Adipocyte (in vitro differentiated cells): ENCODE results near the gene TEAD1.

Experiments
- DNase-seq: peaks from one replicate; pipeline ENCODE4 v3.0.0-alpha.2; 2015; ENCODE audit warnings: low read depth
- H3K27me3 ChIP-seq: replicated peaks from 2 replicates; pipeline ENCODE4 v1.7.0; 2013; ENCODE audit warnings: mild to moderate bottlenecking, low read length, moderate library complexity; ENCODE audit not compliant: control insufficient read depth, insufficient read depth
- H3K36me3 ChIP-seq: 2 replicates; pipeline ENCODE4 v1.7.0; 2013; ENCODE audit warnings: low read length, mild to moderate bottlenecking, moderate library complexity; ENCODE audit not compliant: control insufficient read depth, insufficient read depth, severe bottlenecking
- H3K4me1 ChIP-seq: 2 replicates; pipeline ENCODE4 v1.7.0; 2013; ENCODE audit warnings: mild to moderate bottlenecking, low read length, moderate library complexity; ENCODE audit not compliant: control insufficient read depth, insufficient read depth
- H3K4me3 ChIP-seq: 2 replicates; pipeline ENCODE4 v1.7.0; 2013; ENCODE audit warnings: mild to moderate bottlenecking, low read length, moderate library complexity
- H3K9ac ChIP-seq: 2 replicates; pipeline ENCODE4 v1.7.0; 2013; ENCODE audit warnings: mild to moderate bottlenecking, low read length, moderate library complexity
- H3K9me3 ChIP-seq: 2 replicates; pipeline ENCODE4 v1.7.0; 2013; ENCODE audit warnings: mild to moderate bottlenecking, low read length, moderate library complexity; ENCODE audit not compliant: control insufficient read depth

TEAD1 gene

GRCh38 chr11:12745787-12746186 lies 71.6 kb downstream of the TEAD1 start:
- Histone ChIP-seq H3K27me3 (no peaks in the 10 kb centered on the region), H3K9ac (no peak overlapping the region), H3K4me3 (no peak overlapping the region), H3K36me3 (no peaks in the 10 kb centered on the region), H3K9me3 (no peaks in the 10 kb centered on the region), H3K4me1 (peaks cover 4% of the 10 kb centered on the region)
- DNase-seq: no peak

- Histone ChIP-seq H3K9ac (no peak overlapping the region), H3K4me1 (peaks cover 4% of the 10 kb centered on the region), H3K9me3 (no peaks in the 10 kb centered on the region), H3K4me3 (no peak overlapping the region), H3K36me3 (no peaks in the 10 kb centered on the region), H3K27me3 (no peaks in the 10 kb centered on the region)
- DNase-seq: peak; percentile 83
These were observed 72.4 kb downstream of the TEAD1 start for GRCh38 chr11:12746593-12747097.

GRCh38 chr11:12748561-12748960 lies 74.3 kb downstream of the TEAD1 start:
- peaks cover 2% of the 10 kb centered on the region for H3K36me3 ChIP-seq
- H3K27me3 ChIP-seq: no peaks in the 10 kb centered on the region
- no peaks in the 10 kb centered on the region for H3K9me3 ChIP-seq
- no peak for DNase-seq
- H3K4me3 ChIP-seq: no peak overlapping the region
- H3K9ac ChIP-seq: no peak overlapping the region
- peaks cover 4% of the 10 kb centered on the region for H3K4me1 ChIP-seq

GRCh38 chr11:12749442-12749841 lies 75.2 kb downstream of the TEAD1 start:
- DNase-seq: no peak
- Histone ChIP-seq H3K9ac (no peak overlapping the region), H3K4me3 (no peak overlapping the region), H3K4me1 (peaks cover 4% of the 10 kb centered on the region), H3K27me3 (no peaks in the 10 kb centered on the region), H3K9me3 (no peaks in the 10 kb centered on the region), H3K36me3 (peaks cover 2% of the 10 kb centered on the region)

- Histone ChIP-seq H3K9ac (no peak overlapping the region), H3K9me3 (no peaks in the 10 kb centered on the region), H3K36me3 (peaks cover 2% of the 10 kb centered on the region), H3K4me1 (peaks cover 4% of the 10 kb centered on the region), H3K27me3 (no peaks in the 10 kb centered on the region), H3K4me3 (no peak overlapping the region)
- no peak for DNase-seq
These were observed 76.0 kb downstream of the TEAD1 start for GRCh38 chr11:12750181-12750580.

- Histone ChIP-seq H3K27me3 (no peaks in the 10 kb centered on the region), H3K9me3 (no peaks in the 10 kb centered on the region), H3K36me3 (peaks cover 2% of the 10 kb centered on the region), H3K4me3 (no peak overlapping the region), H3K9ac (no peak overlapping the region), H3K4me1 (peaks cover 6% of the 10 kb centered on the region)
- DNase-seq: no peak
These were observed 78.8 kb downstream of the TEAD1 start for GRCh38 chr11:12752868-12753524.

GRCh38 chr11:12754021-12754420 lies 79.8 kb downstream of the TEAD1 start:
- Histone ChIP-seq H3K4me3 (no peak overlapping the region), H3K36me3 (peaks cover 2% of the 10 kb centered on the region)
- DNase-seq: no peak

GRCh38 chr11:12754582-12755234 lies 80.5 kb downstream of the TEAD1 start:
- no peaks in the 10 kb centered on the region for H3K27me3 ChIP-seq
- H3K9ac ChIP-seq: no peak overlapping the region
- peaks cover 6% of the 10 kb centered on the region for H3K4me1 ChIP-seq
- no peak for DNase-seq
- no peak overlapping the region for H3K4me3 ChIP-seq
- H3K9me3 ChIP-seq: no peaks in the 10 kb centered on the region
- peaks cover 2% of the 10 kb centered on the region for H3K36me3 ChIP-seq

More at GRCh38 chr11:12754021-12754420, 79.8 kb downstream of the TEAD1 start:
- Histone ChIP-seq H3K9me3 (no peaks in the 10 kb centered on the region), H3K4me1 (peaks cover 6% of the 10 kb centered on the region), H3K9ac (no peak overlapping the region), H3K27me3 (no peaks in the 10 kb centered on the region)

- DNase-seq: no peak
These were observed 81.6 kb downstream of the TEAD1 start for GRCh38 chr11:12755510-12756453.

GRCh38 chr11:12756454-12756806 lies 82.2 kb downstream of the TEAD1 start:
- peaks cover 2% of the 10 kb centered on the region for H3K36me3 ChIP-seq

More at GRCh38 chr11:12755510-12756453, 81.6 kb downstream of the TEAD1 start:
- Histone ChIP-seq H3K9me3 (no peaks in the 10 kb centered on the region), H3K36me3 (peaks cover 2% of the 10 kb centered on the region), H3K9ac (no peak overlapping the region), H3K4me1 (peaks cover 6% of the 10 kb centered on the region), H3K4me3 (no peak overlapping the region), H3K27me3 (no peaks in the 10 kb centered on the region)

GRCh38 chr11:12756867-12757266 lies 82.6 kb downstream of the TEAD1 start:
- H3K4me1 ChIP-seq: peaks cover 6% of the 10 kb centered on the region
- no peaks in the 10 kb centered on the region for H3K27me3 ChIP-seq
- no peak for DNase-seq
- H3K9me3 ChIP-seq: no peaks in the 10 kb centered on the region
- H3K4me3 ChIP-seq: no peak overlapping the region
- H3K9ac ChIP-seq: no peak overlapping the region
- H3K36me3 ChIP-seq: peaks cover 2% of the 10 kb centered on the region

More at GRCh38 chr11:12756454-12756806, 82.2 kb downstream of the TEAD1 start:
- no peak for DNase-seq
- peaks cover 6% of the 10 kb centered on the region for H3K4me1 ChIP-seq
- no peaks in the 10 kb centered on the region for H3K27me3 ChIP-seq
- H3K4me3 ChIP-seq: no peak overlapping the region
- no peaks in the 10 kb centered on the region for H3K9me3 ChIP-seq
- no peak overlapping the region for H3K9ac ChIP-seq
